ENCODE results near the gene LTB4R2. TPM values are rescaled to one million over a fixed set of nuclear protein-coding genes. Genes with fewer than 3 reads are reported as not detected.
A peak's percentile ranks its signal among the peaks of the same experiment; 100 is the strongest.

The LTB4R2 gene
- total and polyA plus RNA-seq, 2 of the 8 experiments (the other 6 are each of a cell fraction or from before 2014, with no cell fraction given) = 5.3 to 6.7 TPM

- TF ChIP-seq RNF2 (IDR thresholded peaks at IDR 0.05; ENCODE audit: borderline replicate concordance, low read depth, low read length, missing control alignments, poor library complexity, severe bottlenecking) (no peak), SIRT6 (IDR thresholded peaks at IDR 0.05; ENCODE audit: low read length) (no peak), EGR1 (IDR thresholded peaks at IDR 0.05; ENCODE audit: borderline replicate concordance, low read depth, low read length) (no peak), TAF1 (IDR thresholded peaks at IDR 0.05; ENCODE audit: low read depth, low read length) (peak; percentile 87), ATF2 (IDR thresholded peaks at IDR 0.05; ENCODE audit: low read length) (no peak), MAFK (IDR thresholded peaks at IDR 0.05; ENCODE audit: low read depth, low read length) (no peak), JUND (IDR thresholded peaks at IDR 0.05; ENCODE audit: low read length) (peak; percentile 47; the same call in 1 of the 2 replicates), BACH1 (IDR thresholded peaks at IDR 0.05; ENCODE audit: low read length) (no peak), MAX (IDR thresholded peaks at IDR 0.05) (peak; percentile 84), PHF8 (conservative IDR thresholded peaks at IDR 0.05; ENCODE audit: low read depth, low read length) (peak; percentile 82), SIN3A (conservative IDR thresholded peaks at IDR 0.05 in 1 of 2, IDR thresholded peaks at IDR 0.05 in 1 of 2; ENCODE audit: low read depth in 1 of 2, low read length in 2 of 2) (peak; percentile 92 to 96; a peak in 3 of 4 replicates), CEBPB (IDR thresholded peaks at IDR 0.05; ENCODE audit: low read depth, low read length) (no peak), CTBP2 (IDR thresholded peaks at IDR 0.05; ENCODE audit: borderline replicate concordance, insufficient read depth, insufficient read length, low read length) (no peak), JUN (IDR thresholded peaks at IDR 0.05; ENCODE audit: low read depth, low read length) (no peak), NRF1 (IDR thresholded peaks at IDR 0.05; ENCODE audit: low read depth, low read length) (no peak), CREB1 (IDR thresholded peaks at IDR 0.05) (peak; percentile 99), CHD2 (IDR thresholded peaks at IDR 0.05; ENCODE audit: low read length) (peak; percentile 52; the same call in 1 of the 2 replicates), HDAC2 (IDR thresholded peaks at IDR 0.05; ENCODE audit: borderline replicate concordance in 1 of 2, low read depth in 2 of 2, low read length in 2 of 2) (no peak), POU5F1 (IDR thresholded peaks at IDR 0.05; ENCODE audit: low read depth, low read length) (no peak), RBBP5 (IDR thresholded peaks at IDR 0.05; ENCODE audit: borderline replicate concordance, low read depth, low read length) (0 out of 2 replicates have a peak, but pooled peaks have one; percentile 30), SP4 (IDR thresholded peaks at IDR 0.05; ENCODE audit: low read length) (0 out of 2 replicates have a peak, but pooled peaks have one; percentile 41)
Observed at GRCh38 chr14:24299255-24300191, 10.4 kb upstream of the LTB4R2 start, which contains the start of the genes DHRS1 and NOP9 (continued).
